NCI-H1694 treated with DMSO at 0.1 percent for 48 hours (cell line): ENCODE data around the gene KCNJ18.
"Not testable (repeated sequence)": the region's sequence is repeated elsewhere in the genome, so short reads cannot be mapped to it uniquely, and the experiment has no call there.

Experiments
- DNase-seq: peaks from one replicate; lab custom pipeline; 2025; lab: John Stamatoyannopoulos, UW

KCNJ18 gene

DNA sequence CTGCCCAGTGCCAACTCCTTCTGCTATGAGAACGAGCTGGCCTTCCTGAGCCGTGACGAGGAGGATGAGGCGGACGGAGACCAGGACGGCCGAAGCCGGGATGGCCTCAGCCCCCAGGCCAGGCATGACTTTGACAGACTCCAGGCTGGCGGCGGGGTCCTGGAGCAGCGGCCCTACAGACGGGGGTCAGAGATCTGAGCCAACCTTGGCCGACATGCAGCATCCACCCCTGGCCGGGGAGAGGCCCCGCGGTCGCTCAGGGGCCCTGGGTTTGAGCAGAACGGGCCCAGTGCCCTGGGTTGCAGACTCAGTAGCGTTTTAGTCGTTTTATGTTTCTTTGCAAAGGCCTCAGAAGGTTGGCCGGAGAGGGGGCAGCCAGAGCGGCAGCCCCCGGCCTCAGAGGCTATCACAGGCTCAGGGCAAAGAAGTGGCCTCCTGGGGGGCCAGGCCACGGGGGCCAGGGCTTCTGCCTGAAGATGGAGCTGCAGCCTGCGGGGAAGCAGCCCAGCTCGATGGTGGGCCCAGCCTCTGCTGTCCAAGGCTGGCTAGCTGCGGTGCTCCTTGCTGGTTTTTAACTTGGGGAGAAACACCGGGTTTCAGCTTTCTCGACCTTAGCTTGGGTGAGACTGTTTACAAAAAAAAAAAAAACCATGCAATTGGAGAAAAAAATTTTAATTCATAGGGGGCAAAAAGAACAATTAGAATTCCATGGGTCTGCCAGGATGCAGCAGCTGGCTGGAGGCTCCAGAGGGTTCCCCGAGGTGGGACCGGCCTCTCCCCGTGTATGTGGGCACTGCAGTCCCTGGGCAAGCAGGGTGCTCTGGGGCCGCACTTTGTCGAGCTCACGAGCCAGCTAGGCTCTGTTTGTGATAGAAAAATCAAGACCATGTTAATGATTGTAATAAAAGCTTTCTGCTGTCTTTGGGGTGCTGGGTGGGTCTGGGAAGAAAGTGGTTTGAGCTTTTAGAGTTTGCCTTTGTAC lies 11.9 kb downstream of the KCNJ18 start:
- DNase-seq = not testable (repeated sequence)

- DNase-seq = no peak
Measured at GRCh38 chr17:21705021-21705601, 12.8 kb downstream of the KCNJ18 start.

- not testable (repeated sequence) for DNase-seq
Measured at GRCh38 chr17:21705746-21706145, 13.4 kb downstream of the KCNJ18 start.

- DNase-seq = not testable (repeated sequence)
Measured at GRCh38 chr17:21706546-21706945, 14.2 kb downstream of the KCNJ18 start.

- DNase-seq = not testable (repeated sequence)
Measured at GRCh38 chr17:21707131-21707530, 14.8 kb downstream of the KCNJ18 start.

GRCh38 chr17:21707711-21708611 lies 15.6 kb downstream of the KCNJ18 start:
- not testable (repeated sequence) for DNase-seq

GRCh38 chr17:21708612-21709535 lies 16.6 kb downstream of the KCNJ18 start:
- not testable (repeated sequence) for DNase-seq

- not testable (repeated sequence) for DNase-seq
Measured at GRCh38 chr17:21709994-21710393, 17.7 kb downstream of the KCNJ18 start.

- DNase-seq = not testable (repeated sequence)
Measured at GRCh38 chr17:21710486-21710885, 18.2 kb downstream of the KCNJ18 start.

GRCh38 chr17:21711182-21711581 lies 18.9 kb downstream of the KCNJ18 start:
- DNase-seq = no peak

GRCh38 chr17:21713020-21713419 lies 20.7 kb downstream of the KCNJ18 start:
- DNase-seq = not testable (repeated sequence)

DNA sequence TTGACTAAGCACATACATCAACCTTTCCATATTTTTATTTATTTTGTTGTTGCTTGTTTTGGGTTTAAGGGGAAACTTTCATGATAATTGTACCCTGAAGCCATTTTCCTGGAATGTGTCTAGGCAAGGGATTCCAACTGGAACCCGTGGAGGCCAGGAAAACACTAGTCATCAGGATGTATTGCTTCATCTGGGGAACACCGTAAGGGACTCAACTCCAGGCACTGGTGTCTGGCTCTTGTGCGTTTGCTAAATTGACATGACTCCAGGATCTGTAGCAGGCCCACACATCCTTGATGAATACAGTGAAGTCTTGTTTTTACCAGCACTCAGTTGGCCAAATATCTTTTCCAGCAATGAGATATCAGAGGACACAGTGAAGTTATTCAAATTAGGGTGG lies 21.3 kb downstream of the KCNJ18 start:
- not testable (repeated sequence) for DNase-seq

DNA sequence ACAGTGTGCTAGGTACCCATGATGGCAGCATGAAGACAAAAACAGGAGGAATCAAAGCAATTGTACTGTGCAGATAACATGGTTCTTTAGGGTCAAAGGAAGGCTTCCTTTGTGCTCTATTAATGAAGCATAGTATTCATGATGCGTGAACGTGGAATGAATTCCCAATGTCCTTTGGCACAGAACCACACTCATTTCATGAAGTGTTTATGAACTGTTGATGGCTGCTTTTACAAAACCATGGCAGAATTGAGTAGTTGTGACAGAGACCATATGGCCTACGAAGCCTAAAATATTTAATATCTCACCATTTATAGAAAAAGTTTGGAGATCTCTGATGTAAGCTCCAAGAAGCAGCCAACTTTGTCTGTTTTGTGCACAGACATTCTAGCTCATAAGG lies 22.4 kb downstream of the KCNJ18 start:
- not testable (repeated sequence) for DNase-seq

GRCh38 chr17:21715877-21716276 lies 23.6 kb downstream of the KCNJ18 start:
- not testable (repeated sequence) for DNase-seq

DNA sequence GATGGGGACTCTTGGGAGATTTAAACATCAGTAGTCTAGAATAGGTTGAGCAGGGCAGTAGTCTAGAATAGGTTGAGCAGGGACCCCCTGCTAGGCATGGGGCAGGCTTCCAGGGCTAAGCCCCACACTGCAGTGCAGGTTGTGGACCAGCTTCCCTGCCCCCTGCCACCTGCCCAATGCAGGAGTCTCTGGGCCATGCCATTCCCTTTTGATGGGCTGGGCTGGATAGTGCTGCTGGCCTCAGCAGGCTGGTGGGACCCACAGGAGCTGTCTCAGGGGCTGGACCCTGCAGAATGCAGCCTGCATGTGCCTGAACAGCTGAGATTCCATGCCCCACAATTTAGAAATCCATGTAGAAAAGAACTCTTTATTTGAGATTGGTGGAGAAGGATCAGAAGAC lies 26.6 kb downstream of the KCNJ18 start:
- DNase-seq = not testable (repeated sequence)

- DNase-seq = not testable (repeated sequence)
Measured at GRCh38 chr17:21719511-21720226, 27.3 kb downstream of the KCNJ18 start.

GRCh38 chr17:21720566-21720965 lies 28.2 kb downstream of the KCNJ18 start:
- not testable (repeated sequence) for DNase-seq

DNA sequence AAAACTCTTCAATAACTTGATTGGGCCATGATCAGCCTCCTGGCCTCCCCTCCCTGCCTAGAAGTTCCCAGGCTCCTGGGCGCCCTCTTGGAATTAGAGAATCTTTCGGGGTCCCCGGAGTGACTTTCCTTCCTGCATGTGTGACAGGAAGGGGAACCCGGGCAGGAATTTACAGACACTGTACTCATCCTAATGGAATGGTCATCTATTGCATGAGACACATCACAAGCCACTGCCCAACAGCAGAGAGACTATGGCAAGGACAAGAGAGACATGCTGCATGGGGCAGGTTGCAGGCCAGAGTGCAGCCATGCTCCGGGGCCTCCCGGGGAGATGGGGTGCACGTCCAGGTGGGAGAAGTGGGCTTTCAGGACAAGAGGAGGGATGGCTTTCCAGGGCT lies 29.9 kb downstream of the KCNJ18 start:
- not testable (repeated sequence) for DNase-seq

DNA sequence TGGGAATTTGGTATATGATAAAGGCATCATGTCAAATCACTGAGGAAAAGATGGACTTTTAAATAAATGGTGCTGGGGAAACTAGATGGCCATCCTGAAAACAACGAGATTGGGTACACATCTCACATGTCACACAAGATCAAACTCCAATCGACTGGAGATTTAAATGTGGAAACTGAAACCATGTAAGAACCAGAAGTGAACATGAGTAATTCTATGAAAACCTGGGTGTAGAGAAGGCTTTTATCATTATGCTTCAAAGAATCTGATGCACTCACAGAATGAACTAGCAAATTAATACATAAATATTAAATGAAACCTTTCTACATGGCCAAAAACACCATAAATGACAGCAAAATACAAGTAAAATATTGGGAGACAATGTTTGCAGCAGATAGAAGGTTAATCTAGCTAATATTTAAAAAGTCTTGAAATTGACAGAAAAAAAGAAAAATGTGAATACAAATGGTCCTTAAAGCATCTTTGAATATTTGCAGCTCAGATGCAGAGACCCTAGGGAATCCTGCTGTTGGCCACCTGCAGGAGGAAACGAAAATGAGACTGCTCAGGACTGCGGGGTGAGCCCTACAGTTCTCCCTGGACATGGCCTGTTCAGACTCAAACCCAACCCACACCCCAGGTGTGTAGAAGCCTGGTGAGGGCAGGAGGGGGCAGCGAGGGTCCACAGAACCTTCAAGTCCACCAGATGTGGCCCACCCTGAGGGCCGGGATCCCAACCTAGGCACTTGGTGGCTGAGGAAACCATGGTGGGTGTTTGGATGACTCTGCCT lies 32.1 kb downstream of the KCNJ18 start:
- not testable (repeated sequence) for DNase-seq
